ENCODE data around the gene FOLR1.
"Not testable (repeated sequence)": the region's sequence is repeated elsewhere in the genome, so short reads cannot be mapped to it uniquely, and the experiment has no call there.

Gene FOLR1

GRCh38 chr11:72177656-72178055, 14.3 kb upstream of the FOLR1 start:
- no peak for DNase-seq (ENCODE audit: low spot score)

GRCh38 chr11:72179049-72179803, 12.7 kb upstream of the FOLR1 start:
- TF ChIP-seq CTCF (IDR thresholded peaks at IDR 0.05; ENCODE audit: extremely low read depth, missing control alignments): no peak
- DNase-seq (ENCODE audit: low spot score): no peak

More at GRCh38 chr11:72177656-72178055, 14.3 kb upstream of the FOLR1 start:
- TF ChIP-seq CTCF (IDR thresholded peaks at IDR 0.05; ENCODE audit: extremely low read depth, missing control alignments): no peak

GRCh38 chr11:72179804-72180396, 12.0 kb upstream of the FOLR1 start:
- no peak for DNase-seq (ENCODE audit: low spot score)
- no peak for TF ChIP-seq CTCF (IDR thresholded peaks at IDR 0.05; ENCODE audit: extremely low read depth, missing control alignments)

GRCh38 chr11:72180892-72181552, 10.9 kb upstream of the FOLR1 start:
- DNase-seq (ENCODE audit: low spot score): not testable (repeated sequence)

- not testable (repeated sequence) for DNase-seq (ENCODE audit: low spot score)
These were observed 10.4 kb upstream of the FOLR1 start for GRCh38 chr11:72181553-72181958.

- no peak for TF ChIP-seq CTCF (IDR thresholded peaks at IDR 0.05; ENCODE audit: extremely low read depth, missing control alignments)
- no peak for DNase-seq (ENCODE audit: low spot score)
These were observed 3.7 kb upstream of the FOLR1 start for GRCh38 chr11:72188267-72188666.

- DNase-seq (ENCODE audit: low spot score): no peak
- no peak for TF ChIP-seq CTCF (IDR thresholded peaks at IDR 0.05; ENCODE audit: extremely low read depth, missing control alignments)
These were observed 2.3 kb upstream of the FOLR1 start for GRCh38 chr11:72189455-72190250.

- no peak for TF ChIP-seq CTCF (IDR thresholded peaks at IDR 0.05; ENCODE audit: extremely low read depth, missing control alignments)
- DNase-seq (ENCODE audit: low spot score): no peak
These were observed 1.3 kb upstream of the FOLR1 start for GRCh38 chr11:72190631-72191071.
